ENCODE results near the gene CACNB2.

DNA sequence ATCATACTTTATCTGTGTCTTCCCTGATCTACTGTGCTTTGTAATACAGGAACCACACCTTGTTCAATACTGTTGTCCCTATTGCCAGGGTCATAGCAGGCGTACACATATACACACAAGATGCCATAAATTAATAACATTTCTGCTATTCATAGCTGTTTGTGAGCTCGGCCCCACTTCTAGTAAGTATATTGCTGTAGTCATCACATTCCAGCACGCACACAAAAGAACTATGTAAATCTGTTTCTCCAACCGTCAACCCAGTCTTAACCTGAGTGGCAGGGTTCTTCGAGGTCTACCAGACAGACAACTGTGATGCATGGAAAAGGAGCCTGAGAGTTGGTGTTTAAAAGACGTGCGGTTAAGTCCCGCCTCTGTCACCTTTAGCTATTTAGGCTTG, 5.7 kb upstream of the CACNB2 start:
- TF ChIP-seq, protein P1, sequence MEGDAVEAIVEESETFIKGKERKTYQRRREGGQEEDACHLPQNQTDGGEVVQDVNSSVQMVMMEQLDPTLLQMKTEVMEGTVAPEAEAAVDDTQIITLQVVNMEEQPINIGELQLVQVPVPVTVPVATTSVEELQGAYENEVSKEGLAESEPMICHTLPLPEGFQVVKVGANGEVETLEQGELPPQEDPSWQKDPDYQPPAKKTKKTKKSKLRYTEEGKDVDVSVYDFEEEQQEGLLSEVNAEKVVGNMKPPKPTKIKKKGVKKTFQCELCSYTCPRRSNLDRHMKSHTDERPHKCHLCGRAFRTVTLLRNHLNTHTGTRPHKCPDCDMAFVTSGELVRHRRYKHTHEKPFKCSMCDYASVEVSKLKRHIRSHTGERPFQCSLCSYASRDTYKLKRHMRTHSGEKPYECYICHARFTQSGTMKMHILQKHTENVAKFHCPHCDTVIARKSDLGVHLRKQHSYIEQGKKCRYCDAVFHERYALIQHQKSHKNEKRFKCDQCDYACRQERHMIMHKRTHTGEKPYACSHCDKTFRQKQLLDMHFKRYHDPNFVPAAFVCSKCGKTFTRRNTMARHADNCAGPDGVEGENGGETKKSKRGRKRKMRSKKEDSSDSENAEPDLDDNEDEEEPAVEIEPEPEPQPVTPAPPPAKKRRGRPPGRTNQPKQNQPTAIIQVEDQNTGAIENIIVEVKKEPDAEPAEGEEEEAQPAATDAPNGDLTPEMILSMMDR (IDR thresholded peaks at IDR 0.05): no peak
- TF ChIP-seq POLR2A (IDR thresholded peaks at IDR 0.05) (no peak), EP300 (IDR thresholded peaks at IDR 0.05) (no peak)

Data from tibial nerve (tissue), 4 donors.